Lower lobe of right lung (tissue), 2 donors: ENCODE data around the gene SIKE1. TPM values are rescaled to one million over a fixed set of nuclear protein-coding genes. Genes with fewer than 3 reads are reported as not detected.

ENCODE experiments used
- ATAC-seq, 2 donors: fragments of 200-7000 bp; cut with Tn5 transposase; one replicate each; pipeline ENCODE4 v1.9.1; 2020 to 2022; ENCODE audit warnings: mild to moderate bottlenecking in 2 of 2, moderate library complexity in 2 of 2
- DNase-seq: peaks from one replicate; pipeline ENCODE4 v3.0.0-alpha.2; 2020
- H3K27ac ChIP-seq: fragments of 200-600 bp; one replicate; pipeline ENCODE4 v1.8.0; 2022
- H3K27me3 ChIP-seq: fragments of 200-600 bp; one replicate; pipeline ENCODE4 v1.8.0; 2022; ENCODE audit warnings: low read depth
- H3K36me3 ChIP-seq: fragments of 200-600 bp; one replicate; pipeline ENCODE4 v1.8.0; 2022; ENCODE audit warnings: mild to moderate bottlenecking
- H3K4me1 ChIP-seq: fragments of 200-600 bp; one replicate; pipeline ENCODE4 v1.8.0; 2022
- H3K4me3 ChIP-seq: fragments of 200-600 bp; one replicate; pipeline ENCODE4 v1.8.0; 2022; ENCODE audit warnings: mild to moderate bottlenecking
- H3K9me3 ChIP-seq: fragments of 200-600 bp; one replicate; pipeline ENCODE4 v1.8.0; 2022
- intact Hi-C: fragments of 100-400 bp; cut with DNase I; formaldehyde crosslinking; loops from one replicate; pipeline ENCODE4 v1.11.0; 2022
- total RNA-seq: library from RNA; stranded (reverse); fragmentation: NEBNext Ultra II Directional; extraction: Animal tissue kit (Norgen Biotek cat#: 25700); gene quantifications from one replicate; pipeline ENCODE4 v1.2.1, GENCODE V29; 2021
- TF ChIP-seq, protein P1 (sequence below): fragments of 200-600 bp; IDR thresholded peaks from one replicate; pipeline ENCODE4 v1.8.0; 2022; ENCODE audit warnings: antibody characterized with exemption, mild to moderate bottlenecking
- donor health status: DM: no; HTN: yes; CAD: no; lungs with severe emphysema.

SIKE1 gene
- total RNA-seq, 1 donor from 2014 or later = 34.3 TPM

DNA sequence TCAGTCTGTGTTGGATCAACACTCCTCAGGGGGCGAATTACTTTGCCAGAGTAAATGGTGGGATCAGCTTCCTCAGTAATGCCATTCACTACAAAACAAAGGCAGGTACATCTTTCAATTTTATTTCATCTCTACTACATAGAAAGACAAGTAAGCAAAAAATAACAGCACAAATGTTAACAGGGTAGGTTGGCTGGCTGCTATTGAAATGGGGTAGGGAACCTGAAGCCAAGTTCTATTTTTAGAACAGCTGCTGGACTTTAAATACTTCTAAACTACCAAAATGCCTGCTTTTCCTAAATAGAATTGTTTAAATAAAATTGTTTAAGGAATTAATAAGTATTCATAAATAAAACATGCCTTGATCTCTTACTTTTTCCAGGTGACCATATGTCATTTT is 56.6 kb downstream of the SIKE1 start:
- Histone ChIP-seq H3K27ac (no peak overlapping the region), H3K27me3 (no peaks in the 10 kb centered on the region), H3K4me3 (no peak overlapping the region), H3K9me3 (no peaks in the 10 kb centered on the region), H3K4me1 (no peaks in the 10 kb centered on the region), H3K36me3 (peaks cover 100% of the 10 kb centered on the region)
- TF ChIP-seq, protein P1, sequence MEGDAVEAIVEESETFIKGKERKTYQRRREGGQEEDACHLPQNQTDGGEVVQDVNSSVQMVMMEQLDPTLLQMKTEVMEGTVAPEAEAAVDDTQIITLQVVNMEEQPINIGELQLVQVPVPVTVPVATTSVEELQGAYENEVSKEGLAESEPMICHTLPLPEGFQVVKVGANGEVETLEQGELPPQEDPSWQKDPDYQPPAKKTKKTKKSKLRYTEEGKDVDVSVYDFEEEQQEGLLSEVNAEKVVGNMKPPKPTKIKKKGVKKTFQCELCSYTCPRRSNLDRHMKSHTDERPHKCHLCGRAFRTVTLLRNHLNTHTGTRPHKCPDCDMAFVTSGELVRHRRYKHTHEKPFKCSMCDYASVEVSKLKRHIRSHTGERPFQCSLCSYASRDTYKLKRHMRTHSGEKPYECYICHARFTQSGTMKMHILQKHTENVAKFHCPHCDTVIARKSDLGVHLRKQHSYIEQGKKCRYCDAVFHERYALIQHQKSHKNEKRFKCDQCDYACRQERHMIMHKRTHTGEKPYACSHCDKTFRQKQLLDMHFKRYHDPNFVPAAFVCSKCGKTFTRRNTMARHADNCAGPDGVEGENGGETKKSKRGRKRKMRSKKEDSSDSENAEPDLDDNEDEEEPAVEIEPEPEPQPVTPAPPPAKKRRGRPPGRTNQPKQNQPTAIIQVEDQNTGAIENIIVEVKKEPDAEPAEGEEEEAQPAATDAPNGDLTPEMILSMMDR = no peak
- intact Hi-C loops = no loop called here
- ATAC-seq (no peak), DNase-seq (no peak)

DNA sequence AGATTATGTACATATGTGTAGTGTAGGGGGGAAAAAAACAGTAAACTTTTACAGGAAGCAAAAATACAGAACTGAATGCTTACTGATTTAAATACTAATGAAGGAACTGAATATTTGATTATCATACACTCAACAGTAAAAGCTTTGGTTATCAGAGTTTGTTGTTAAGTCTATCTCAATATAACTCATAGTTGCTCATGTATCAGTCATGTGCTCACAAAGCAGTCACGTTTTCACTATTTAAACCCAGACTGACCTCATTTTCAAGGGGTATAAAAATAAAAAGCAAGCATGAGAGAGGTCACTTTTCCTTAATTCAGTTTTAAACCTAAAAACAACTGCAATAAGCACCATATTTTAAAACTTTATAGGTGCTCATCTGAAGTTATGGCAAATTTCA is 57.0 kb downstream of the SIKE1 start:
- TF ChIP-seq, protein P1 = no peak
- no peak for DNase-seq
- intact Hi-C loops = no loop called here

DNA sequence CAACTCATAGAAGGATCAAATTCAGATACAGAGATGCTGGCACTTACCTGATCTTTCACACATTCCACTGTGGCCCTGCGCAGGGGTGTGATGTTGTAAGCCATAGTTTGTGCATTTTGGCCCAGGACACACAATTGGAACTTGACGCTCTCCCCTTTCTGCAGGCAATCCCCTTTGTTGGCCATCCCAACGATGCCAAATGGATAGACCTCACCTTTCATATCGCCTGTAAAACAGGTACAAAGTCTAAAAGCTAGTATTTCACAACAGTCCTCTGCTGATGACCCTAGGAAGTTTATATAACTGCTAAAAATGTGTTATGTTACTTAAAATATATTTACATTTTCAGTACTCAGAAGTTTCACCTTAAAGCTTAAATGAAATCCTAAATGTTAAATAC is 60.0 kb downstream of the SIKE1 start:
- Histone ChIP-seq H3K27me3 (no peaks in the 10 kb centered on the region), H3K4me3 (no peak overlapping the region), H3K27ac (no peak overlapping the region), H3K36me3 (peaks cover 83% of the 10 kb centered on the region), H3K9me3 (no peaks in the 10 kb centered on the region), H3K4me1 (peaks cover 13% of the 10 kb centered on the region)
- ATAC-seq (no peak), DNase-seq (no peak)
- TF ChIP-seq, protein P1 = no peak
- intact Hi-C loops = no loop called here

More for the DNA sequence above, 57.0 kb downstream of the SIKE1 start:
- no peak for ATAC-seq
- Histone ChIP-seq H3K36me3 (peaks cover 100% of the 10 kb centered on the region), H3K4me1 (no peaks in the 10 kb centered on the region), H3K27me3 (no peaks in the 10 kb centered on the region), H3K9me3 (no peaks in the 10 kb centered on the region), H3K4me3 (no peak overlapping the region), H3K27ac (no peak overlapping the region)

Other genes starting within 250 kb of the SIKE1 start
- gene BCAS2, start 199.1 kb downstream of the SIKE1 start, total RNA-seq = 24.1 TPM
- gene DENND2C, start 110.6 kb downstream of the SIKE1 start, total RNA-seq = 3.8 TPM
- 0.21 TPM for gene AMPD1, start 85.1 kb downstream of the SIKE1 start, total RNA-seq
- 25.1 TPM for gene NRAS, start 63.9 kb downstream of the SIKE1 start, total RNA-seq
- 543 TPM for gene CSDE1, start 22.7 kb downstream of the SIKE1 start, total RNA-seq
- not detected for gene SYCP1, start 74.2 kb upstream of the SIKE1 start, total RNA-seq
- not detected for gene TSHB, start 249.1 kb upstream of the SIKE1 start, total RNA-seq